ENCODE data around the gene PARP14.

The PARP14 gene

GRCh38 chr3:122671553-122671952 lies 9.1 kb upstream of the PARP14 start (continued):
- no peak for TF ChIP-seq ZNF302 (tag by site-specific recombination; IDR thresholded peaks at IDR 0.05; ENCODE audit: low read depth)
- no peak for TF ChIP-seq ZBTB10 (tag by site-specific recombination; IDR thresholded peaks at IDR 0.05)
- no peak for TF ChIP-seq ZNF544 (tag by site-specific recombination; IDR thresholded peaks at IDR 0.05)
- no peak for TF ChIP-seq MZF1 (tag by site-specific recombination; IDR thresholded peaks at IDR 0.05; ENCODE audit: borderline replicate concordance)
- TF ChIP-seq ZNF280C (tag by site-specific recombination; IDR thresholded peaks at IDR 0.05): no peak
- no peak for TF ChIP-seq ZNF548 (tag by site-specific recombination; IDR thresholded peaks at IDR 0.05)

GRCh38 chr3:122674339-122674738 lies 6.3 kb upstream of the PARP14 start:
- CTCF ChIA-PET: interaction anchor here (0.7 kb wide), 1 partner anchor 495 kb away, joined by 3 read pairs; no protein-coding TSS in a partner anchor
- H3K4me1 ChIP-seq (ENCODE audit: control insufficient read depth, insufficient read depth, low read length): no peaks in the 10 kb centered on the region
- POLR2A ChIA-PET: no interaction called here
- H3K9me3 ChIP-seq (ENCODE audit: control insufficient read depth, insufficient read depth, low read depth, low read length): no peaks in the 10 kb centered on the region
- no peaks in the 10 kb centered on the region for H3K36me3 ChIP-seq (ENCODE audit: control insufficient read depth in 2 of 2, insufficient read depth in 1 of 2, low read length in 2 of 2)
- H3K27ac ChIP-seq (ENCODE audit: extremely low read depth, low read depth, low read length): no peak overlapping the region
- TF ChIP-seq ZXDB (tag by site-specific recombination; IDR thresholded peaks at IDR 0.05): no peak
- TF ChIP-seq, protein P1, sequence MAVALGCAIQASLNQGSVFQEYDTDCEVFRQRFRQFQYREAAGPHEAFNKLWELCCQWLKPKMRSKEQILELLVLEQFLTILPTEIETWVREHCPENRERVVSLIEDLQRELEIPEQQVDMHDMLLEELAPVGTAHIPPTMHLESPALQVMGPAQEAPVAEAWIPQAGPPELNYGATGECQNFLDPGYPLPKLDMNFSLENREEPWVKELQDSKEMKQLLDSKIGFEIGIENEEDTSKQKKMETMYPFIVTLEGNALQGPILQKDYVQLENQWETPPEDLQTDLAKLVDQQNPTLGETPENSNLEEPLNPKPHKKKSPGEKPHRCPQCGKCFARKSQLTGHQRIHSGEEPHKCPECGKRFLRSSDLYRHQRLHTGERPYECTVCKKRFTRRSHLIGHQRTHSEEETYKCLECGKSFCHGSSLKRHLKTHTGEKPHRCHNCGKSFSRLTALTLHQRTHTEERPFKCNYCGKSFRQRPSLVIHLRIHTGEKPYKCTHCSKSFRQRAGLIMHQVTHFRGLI (tag by site-specific recombination; IDR thresholded peaks at IDR 0.05): no peak
- no peak for TF ChIP-seq ZNF266 (tag by site-specific recombination; IDR thresholded peaks at IDR 0.05; ENCODE audit: low read depth)
- no peak for TF ChIP-seq ZNF423 (tag by site-specific recombination; IDR thresholded peaks at IDR 0.05)
- TF ChIP-seq ZNF518A (tag by site-specific recombination; conservative IDR thresholded peaks at IDR 0.05; ENCODE audit: low read depth): no peak
- no peak overlapping the region for H3K4me3 ChIP-seq (ENCODE audit: low read depth, low read length)

DNA sequence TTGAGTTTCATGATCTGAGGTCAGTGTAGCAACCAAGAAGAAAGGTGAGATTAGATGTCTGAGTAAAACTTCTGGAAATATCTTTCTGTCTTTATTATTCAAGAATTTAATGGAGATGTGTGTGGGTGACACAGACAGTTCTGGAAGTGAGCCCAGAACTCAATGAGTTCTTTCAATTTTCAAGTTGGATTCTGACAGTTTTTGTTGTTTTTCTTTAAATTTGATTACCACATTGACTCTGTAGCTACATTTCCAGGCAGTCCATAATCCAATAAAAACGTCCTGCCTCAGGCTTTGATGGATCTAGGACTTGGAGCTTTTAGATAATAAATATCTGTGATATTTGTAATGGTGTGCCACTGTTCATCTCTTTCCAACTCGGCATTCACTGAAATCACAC lies 3.9 kb upstream of the PARP14 start:
- no peaks in the 10 kb centered on the region for H3K36me3 ChIP-seq (ENCODE audit: control insufficient read depth in 2 of 2, insufficient read depth in 1 of 2, low read length in 2 of 2)
- CTCF ChIA-PET: no interaction called here
- POLR2A ChIA-PET: no interaction called here
- no peaks in the 10 kb centered on the region for H3K9me3 ChIP-seq (ENCODE audit: control insufficient read depth, insufficient read depth, low read depth, low read length)
- H3K4me1 ChIP-seq (ENCODE audit: control insufficient read depth, insufficient read depth, low read length): no peaks in the 10 kb centered on the region
- no peak overlapping the region for H3K27ac ChIP-seq (ENCODE audit: extremely low read depth, low read depth, low read length)
- H3K4me3 ChIP-seq (ENCODE audit: low read depth, low read length): no peak overlapping the region
- TF ChIP-seq ZNF792 (tag by site-specific recombination; IDR thresholded peaks at IDR 0.05) (no peak), YY2 (tag by site-specific recombination; IDR thresholded peaks at IDR 0.05) (no peak)
- TF ChIP-seq, protein P2, sequence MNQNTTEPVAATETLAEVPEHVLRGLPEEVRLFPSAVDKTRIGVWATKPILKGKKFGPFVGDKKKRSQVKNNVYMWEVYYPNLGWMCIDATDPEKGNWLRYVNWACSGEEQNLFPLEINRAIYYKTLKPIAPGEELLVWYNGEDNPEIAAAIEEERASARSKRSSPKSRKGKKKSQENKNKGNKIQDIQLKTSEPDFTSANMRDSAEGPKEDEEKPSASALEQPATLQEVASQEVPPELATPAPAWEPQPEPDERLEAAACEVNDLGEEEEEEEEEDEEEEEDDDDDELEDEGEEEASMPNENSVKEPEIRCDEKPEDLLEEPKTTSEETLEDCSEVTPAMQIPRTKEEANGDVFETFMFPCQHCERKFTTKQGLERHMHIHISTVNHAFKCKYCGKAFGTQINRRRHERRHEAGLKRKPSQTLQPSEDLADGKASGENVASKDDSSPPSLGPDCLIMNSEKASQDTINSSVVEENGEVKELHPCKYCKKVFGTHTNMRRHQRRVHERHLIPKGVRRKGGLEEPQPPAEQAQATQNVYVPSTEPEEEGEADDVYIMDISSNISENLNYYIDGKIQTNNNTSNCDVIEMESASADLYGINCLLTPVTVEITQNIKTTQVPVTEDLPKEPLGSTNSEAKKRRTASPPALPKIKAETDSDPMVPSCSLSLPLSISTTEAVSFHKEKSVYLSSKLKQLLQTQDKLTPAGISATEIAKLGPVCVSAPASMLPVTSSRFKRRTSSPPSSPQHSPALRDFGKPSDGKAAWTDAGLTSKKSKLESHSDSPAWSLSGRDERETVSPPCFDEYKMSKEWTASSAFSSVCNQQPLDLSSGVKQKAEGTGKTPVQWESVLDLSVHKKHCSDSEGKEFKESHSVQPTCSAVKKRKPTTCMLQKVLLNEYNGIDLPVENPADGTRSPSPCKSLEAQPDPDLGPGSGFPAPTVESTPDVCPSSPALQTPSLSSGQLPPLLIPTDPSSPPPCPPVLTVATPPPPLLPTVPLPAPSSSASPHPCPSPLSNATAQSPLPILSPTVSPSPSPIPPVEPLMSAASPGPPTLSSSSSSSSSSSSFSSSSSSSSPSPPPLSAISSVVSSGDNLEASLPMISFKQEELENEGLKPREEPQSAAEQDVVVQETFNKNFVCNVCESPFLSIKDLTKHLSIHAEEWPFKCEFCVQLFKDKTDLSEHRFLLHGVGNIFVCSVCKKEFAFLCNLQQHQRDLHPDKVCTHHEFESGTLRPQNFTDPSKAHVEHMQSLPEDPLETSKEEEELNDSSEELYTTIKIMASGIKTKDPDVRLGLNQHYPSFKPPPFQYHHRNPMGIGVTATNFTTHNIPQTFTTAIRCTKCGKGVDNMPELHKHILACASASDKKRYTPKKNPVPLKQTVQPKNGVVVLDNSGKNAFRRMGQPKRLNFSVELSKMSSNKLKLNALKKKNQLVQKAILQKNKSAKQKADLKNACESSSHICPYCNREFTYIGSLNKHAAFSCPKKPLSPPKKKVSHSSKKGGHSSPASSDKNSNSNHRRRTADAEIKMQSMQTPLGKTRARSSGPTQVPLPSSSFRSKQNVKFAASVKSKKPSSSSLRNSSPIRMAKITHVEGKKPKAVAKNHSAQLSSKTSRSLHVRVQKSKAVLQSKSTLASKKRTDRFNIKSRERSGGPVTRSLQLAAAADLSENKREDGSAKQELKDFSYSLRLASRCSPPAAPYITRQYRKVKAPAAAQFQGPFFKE (tag by site-specific recombination; IDR thresholded peaks at IDR 0.05; ENCODE audit: borderline replicate concordance): no peak
